Tibial artery (tissue), 4 donors: ENCODE data around the gene C14orf93.
"Not testable (repeated sequence)": the region's sequence is repeated elsewhere in the genome, so short reads cannot be mapped to it uniquely, and the experiment has no call there.

ENCODE experiments used
- DNase-seq, 2 donors: peaks; one replicate each; pipeline ENCODE4 v3.0.0-alpha.2; 2019
- H3K27ac ChIP-seq, 2 donors: fragments of 200-600 bp; sonication (generic) in 1 of 2; 1 replicate in 1 of 2; 2 replicates in 1 of 2; pipeline ENCODE4 v1.5.1; 2018 to 2019; ENCODE audit warnings: mild to moderate bottlenecking in 1 of 2
- H3K27me3 ChIP-seq, 2 donors: fragments of 200-600 bp; sonication (generic) in 1 of 2; one replicate each; pipeline versions ENCODE4 v1.5.1 to v1.6.0; 2016 to 2019
- H3K36me3 ChIP-seq, 3 donors: fragments of 200-600 bp; sonication (generic) in 2 of 3; one replicate each; pipeline ENCODE4 v1.5.1; 2016 to 2019; ENCODE audit warnings: mild to moderate bottlenecking in 2 of 3
- H3K4me1 ChIP-seq, 4 donors: fragments of 200-600 bp; sonication (generic) in 2 of 4; 1 replicate in 3 of 4; 2 replicates in 1 of 4; pipeline ENCODE4 v1.5.1; 2016 to 2019
- H3K4me3 ChIP-seq, 2 donors: fragments of 200-600 bp; sonication (generic) in 1 of 2; 1 replicate in 1 of 2; 2 replicates in 1 of 2; pipeline ENCODE4 v1.5.1; 2018 to 2019; ENCODE audit warnings: mild to moderate bottlenecking in 2 of 2
- H3K9me3 ChIP-seq, 3 donors: fragments of 200-600 bp; sonication (generic) in 1 of 3; one replicate each; pipeline ENCODE4 v1.5.1; 2016 to 2019
- CTCF ChIP-seq, 2 experiments: fragments of 200-600 bp in 1 of 2; fragments of 450-650 bp in 1 of 2; IDR thresholded peaks; one replicate each; pipeline ENCODE4 v1.5.1; 2017 to 2019; ENCODE audit warnings: antibody characterized with exemption in 2 of 2, mild to moderate bottlenecking in 1 of 2, moderate library complexity in 1 of 2
- intact Hi-C: fragments of 100-400 bp; cut with DNase I; formaldehyde crosslinking; loops from one replicate; pipeline ENCODE4 v1.15.0; 2023; ENCODE audit warnings: low total_unique reads

The C14orf93 gene

GRCh38 chr14:22972313-22972930 lies 37.5 kb downstream of the C14orf93 start:
- no peak for TF ChIP-seq CTCF (IDR thresholded peaks at IDR 0.05)
- DNase-seq = no peak
- Histone ChIP-seq H3K36me3 (peaks cover 5 to 37% (median 7%) of the 10 kb centered on the region in 3 donors), H3K9me3 (no peaks in the 10 kb centered on the region), H3K4me3 (no peak overlapping the region), H3K27me3 (no peaks in the 10 kb centered on the region), H3K27ac (no peak overlapping the region), H3K4me1 (peaks cover 0 to 21% (median 11%) of the 10 kb centered on the region in 4 donors)
- intact Hi-C loops = no loop called here

- Histone ChIP-seq H3K4me1 (peaks cover 0 to 9% (median 0%) of the 10 kb centered on the region in 4 donors), H3K36me3 (peaks cover 5 to 37% (median 7%) of the 10 kb centered on the region in 3 donors), H3K27me3 (no peaks in the 10 kb centered on the region), H3K4me3 (no peak overlapping the region), H3K27ac (no peak overlapping the region), H3K9me3 (no peaks in the 10 kb centered on the region)
- TF ChIP-seq CTCF (IDR thresholded peaks at IDR 0.05) = no peak
- no peak for DNase-seq
- intact Hi-C loops = no loop called here
Observed at GRCh38 chr14:22971152-22971551, 38.8 kb downstream of the C14orf93 start.

GRCh38 chr14:22966783-22967269 lies 43.1 kb downstream of the C14orf93 start:
- Histone ChIP-seq H3K4me3 (no peak overlapping the region), H3K9me3 (no peaks in the 10 kb centered on the region), H3K27me3 (no peaks in the 10 kb centered on the region), H3K27ac (no peak overlapping the region), H3K4me1 (no peaks in the 10 kb centered on the region), H3K36me3 (peaks cover 0 to 10% (median 0%) of the 10 kb centered on the region in 3 donors)
- DNase-seq = no peak
- intact Hi-C loops = no loop called here
- TF ChIP-seq CTCF (IDR thresholded peaks at IDR 0.05) = no peak

- intact Hi-C loops, H3K9me3 ChIP-seq, H3K4me3 ChIP-seq, H3K36me3 ChIP-seq, H3K4me1 ChIP-seq, DNase-seq, H3K27me3 ChIP-seq, H3K27ac ChIP-seq: not testable (repeated sequence)
Observed at GRCh38 chr14:22965916-22966782, 43.8 kb downstream of the C14orf93 start.

- TF ChIP-seq CTCF (IDR thresholded peaks at IDR 0.05) = no peak
- intact Hi-C loops = no loop called here
- Histone ChIP-seq H3K36me3 (no peaks in the 10 kb centered on the region), H3K9me3 (no peaks in the 10 kb centered on the region), H3K27me3 (no peaks in the 10 kb centered on the region), H3K27ac (no peak overlapping the region), H3K4me1 (peaks cover 0 to 5% (median 0%) of the 10 kb centered on the region in 4 donors), H3K4me3 (no peak overlapping the region)
- DNase-seq = no peak
Observed at GRCh38 chr14:22962061-22962676, 47.8 kb downstream of the C14orf93 start.
